Loucy (cell line): ENCODE measurements around the gene SNX19.

Source experiments
- H2AFZ ChIP-seq: fragments of 200-600 bp; sonication (generic); 2 replicates; pipeline ENCODE4 v1.6.0; 2016; ENCODE audit warnings: antibody characterized with exemption, mild to moderate bottlenecking, low read length, moderate library complexity
- H3F3A ChIP-seq: fragments of 200-600 bp; 2 replicates; pipeline ENCODE4 v1.6.0; 2016; ENCODE audit warnings: antibody characterized with exemption, low read depth, mild to moderate bottlenecking
- H3K27me3 ChIP-seq: fragments of 200-600 bp; sonication (generic); 2 replicates; pipeline ENCODE4 v1.6.1; 2014; ENCODE audit warnings: low read length, mild to moderate bottlenecking; ENCODE audit not compliant: insufficient read depth, poor library complexity, severe bottlenecking
- H3K36me3 ChIP-seq: fragments of 200-600 bp; sonication (generic); 2 replicates; pipeline ENCODE4 v1.6.1; 2016; ENCODE audit warnings: low read length; ENCODE audit not compliant: insufficient read depth
- H3K4me1 ChIP-seq: fragments of 200-600 bp; sonication (generic); 2 replicates; pipeline ENCODE4 v1.5.1; 2014; ENCODE audit warnings: low read length, mild to moderate bottlenecking; ENCODE audit not compliant: insufficient read depth, poor library complexity, severe bottlenecking
- H3K4me2 ChIP-seq: fragments of 200-600 bp; sonication (generic); 2 replicates; pipeline ENCODE4 v1.6.0; 2014; ENCODE audit warnings: antibody characterized with exemption, low read length, low read depth, mild to moderate bottlenecking; ENCODE audit not compliant: poor library complexity, severe bottlenecking
- H3K4me3 ChIP-seq: fragments of 200-600 bp; sonication (generic); 2 replicates; pipeline ENCODE4 v1.5.1; 2014; ENCODE audit warnings: low read length, mild to moderate bottlenecking, mixed read lengths; ENCODE audit not compliant: poor library complexity, severe bottlenecking
- H3K79me2 ChIP-seq: fragments of 200-600 bp; sonication (generic); 2 replicates; pipeline ENCODE4 v1.6.1; 2014; ENCODE audit warnings: low read length; ENCODE audit not compliant: insufficient read depth
- H3K9ac ChIP-seq: fragments of 200-600 bp; sonication (generic); 2 replicates; pipeline ENCODE4 v1.6.0; 2014; ENCODE audit warnings: mild to moderate bottlenecking, low read depth, low read length, moderate library complexity; ENCODE audit not compliant: poor library complexity, severe bottlenecking
- H3K9me2 ChIP-seq: fragments of 200-600 bp; sonication (generic); replicated peaks from 2 replicates; pipeline ENCODE4 v1.6.1; 2016; ENCODE audit warnings: low read depth, low read length, mixed read lengths
- H3K9me3 ChIP-seq: fragments of 200-600 bp; sonication (generic); 2 replicates; pipeline ENCODE4 v1.6.1; 2014; ENCODE audit warnings: mild to moderate bottlenecking, antibody characterized with exemption, low read length, low read depth; ENCODE audit not compliant: insufficient read depth
- H4K20me1 ChIP-seq: fragments of 200-600 bp; sonication (generic); 2 replicates; pipeline ENCODE4 v1.6.0; 2014; ENCODE audit warnings: antibody characterized with exemption, low read length, mild to moderate bottlenecking; ENCODE audit not compliant: insufficient read depth, poor library complexity, severe bottlenecking
- CTCF ChIP-seq: fragments of 200-600 bp; sonication (generic); conservative IDR thresholded peaks from 2 replicates; pipeline ENCODE4 v1.5.1; 2014; ENCODE audit warnings: mild to moderate bottlenecking, antibody characterized with exemption, low read length
- EZH2phosphoT487 ChIP-seq: fragments of 200-600 bp; IDR thresholded peaks from 2 replicates; pipeline ENCODE4 v1.6.1; 2018; ENCODE audit warnings: antibody characterized with exemption, mild to moderate bottlenecking, moderate library complexity, borderline replicate concordance

SNX19 gene

GRCh38 chr11:130847517-130847916 is 68.8 kb downstream of the SNX19 start:
- no peak overlapping the region for H3K4me3 ChIP-seq
- no peaks in the 10 kb centered on the region for H3K79me2 ChIP-seq
- H3K9me2 ChIP-seq = no peaks in the 10 kb centered on the region
- no peaks in the 10 kb centered on the region for H3F3A ChIP-seq
- H3K27me3 ChIP-seq = no peaks in the 10 kb centered on the region
- H3K36me3 ChIP-seq = no peaks in the 10 kb centered on the region
- no peaks in the 10 kb centered on the region for H3K9me3 ChIP-seq
- TF ChIP-seq EZH2phosphoT487 (no peak), CTCF (no peak)
- no peak overlapping the region for H3K9ac ChIP-seq
- no peaks in the 10 kb centered on the region for H3K4me1 ChIP-seq
- no peak overlapping the region for H2AFZ ChIP-seq
- H4K20me1 ChIP-seq = no peaks in the 10 kb centered on the region
- H3K4me2 ChIP-seq = no peak overlapping the region

- Histone ChIP-seq H3K4me2 (no peak overlapping the region), H3K4me3 (no peak overlapping the region), H3K4me1 (no peaks in the 10 kb centered on the region), H3K36me3 (no peaks in the 10 kb centered on the region), H3K9me2 (no peaks in the 10 kb centered on the region), H4K20me1 (no peaks in the 10 kb centered on the region), H3K79me2 (no peaks in the 10 kb centered on the region), H3K27me3 (no peaks in the 10 kb centered on the region), H2AFZ (no peak overlapping the region), H3K9me3 (no peaks in the 10 kb centered on the region), H3K9ac (no peak overlapping the region), H3F3A (no peaks in the 10 kb centered on the region)
- TF ChIP-seq CTCF (no peak), EZH2phosphoT487 (no peak)
These were observed 69.7 kb downstream of the SNX19 start for GRCh38 chr11:130846606-130847005.

- H3F3A ChIP-seq = no peaks in the 10 kb centered on the region
- no peaks in the 10 kb centered on the region for H3K79me2 ChIP-seq
- H3K36me3 ChIP-seq = no peaks in the 10 kb centered on the region
- no peak overlapping the region for H2AFZ ChIP-seq
- TF ChIP-seq EZH2phosphoT487 (no peak), CTCF (no peak)
- no peaks in the 10 kb centered on the region for H3K9me2 ChIP-seq
- H3K9me3 ChIP-seq = no peaks in the 10 kb centered on the region
- H3K4me1 ChIP-seq = no peaks in the 10 kb centered on the region
- no peak overlapping the region for H3K4me3 ChIP-seq
- no peaks in the 10 kb centered on the region for H4K20me1 ChIP-seq
- no peak overlapping the region for H3K4me2 ChIP-seq
- H3K27me3 ChIP-seq = no peaks in the 10 kb centered on the region
- no peak overlapping the region for H3K9ac ChIP-seq
These were observed 74.3 kb downstream of the SNX19 start for GRCh38 chr11:130842001-130842400.
